Bronchial epithelial cell (primary cell): ENCODE results near the gene R3HDM2. TPM values are rescaled to one million over a fixed set of nuclear protein-coding genes. Genes with fewer than 3 reads are reported as not detected.

ENCODE experiments used
- DNase-seq: peaks from one replicate; pipeline ENCODE4 v3.0.0-alpha.2; 2010; ENCODE audit warnings: low read depth
- FAIRE-seq: peaks from 2 replicates; lab custom pipeline; 2011; peaks lifted over from hg19 to GRCh38; lab: Jason Lieb, UNC
- H3K27me3 ChIP-seq: 2 replicates; pipeline ENCODE4 v1.5.1; 2011; ENCODE audit warnings: low read length; ENCODE audit not compliant: control insufficient read depth, insufficient read depth
- H3K36me3 ChIP-seq: 2 replicates; pipeline ENCODE4 v1.5.1; 2011; ENCODE audit warnings: low read length; ENCODE audit not compliant: control insufficient read depth, insufficient read depth
- H3K4me3 ChIP-seq: 2 replicates; pipeline ENCODE4 v1.5.1; 2011; ENCODE audit warnings: mild to moderate bottlenecking, low read depth, low read length, control low read depth
- total RNA-seq: library from RNA; depleted of rRNA; stranded (reverse); fragments of >200 nt; gene quantifications from 2 replicates; pipeline ENCODE4 v1.2.1, GENCODE V29; 2014
- TF ChIP-seq, protein P1 (sequence below): IDR thresholded peaks from 2 replicates; pipeline ENCODE4 v1.5.1; 2011; ENCODE audit warnings: mild to moderate bottlenecking, moderate library complexity, low read length, control low read depth, inconsistent platforms; ENCODE audit not compliant: insufficient read depth, severe bottlenecking

Gene R3HDM2
- total RNA-seq, 1 donor from 2014 or later, result 5.5 TPM

DNA sequence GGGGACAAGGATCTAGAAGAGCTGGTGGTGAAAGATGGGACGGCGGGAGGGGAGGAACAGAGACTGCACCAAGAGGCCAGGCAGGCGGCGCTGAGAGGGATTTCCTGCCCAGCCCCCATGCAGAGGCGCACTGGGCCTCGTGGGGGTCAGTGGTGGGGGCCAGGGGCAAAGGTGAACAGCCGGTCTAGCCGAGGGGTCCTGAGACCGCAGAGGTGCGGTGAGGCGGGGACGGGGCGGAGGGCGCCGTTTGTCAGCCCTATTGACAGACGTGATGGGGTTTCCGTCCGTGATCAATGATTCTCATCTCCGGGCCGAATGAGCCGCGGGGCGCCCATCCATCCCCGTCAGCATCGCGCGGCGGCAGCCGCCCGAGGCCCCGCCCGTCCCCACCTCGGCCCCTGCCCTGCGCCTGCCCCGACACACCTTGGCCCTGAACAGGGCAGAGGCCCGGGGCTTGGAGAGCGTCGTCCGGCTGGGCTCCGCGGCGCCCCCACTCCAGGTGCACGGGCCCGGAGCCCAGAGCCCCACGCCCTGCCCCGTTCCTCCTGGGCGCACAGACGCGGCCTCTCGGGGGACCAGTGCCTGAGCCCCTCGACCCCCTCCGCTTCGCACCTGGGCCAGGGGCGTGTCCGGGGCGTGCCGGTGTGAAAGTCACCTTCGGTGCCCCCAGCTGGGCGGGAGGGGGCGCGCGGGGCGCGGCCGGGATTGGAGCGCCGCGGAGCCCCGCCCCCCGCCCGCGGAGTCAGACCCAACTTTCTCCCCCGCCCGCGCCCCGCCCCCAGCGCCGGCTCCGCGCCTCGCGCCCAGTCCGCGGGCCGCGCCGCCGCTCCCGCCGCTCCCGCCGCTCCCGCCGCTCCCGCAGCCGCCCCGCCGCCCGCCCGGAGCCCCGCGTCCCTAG, 214.6 kb downstream of the R3HDM2 start, which contains the start of gene NXPH4:
Gene NXPH4 (plus strand): TSS at position 781 of the 898 bp plus-strand sequence. CDS start 176 bp downstream, outside the sequence.
- FAIRE-seq, result no peak

DNA sequence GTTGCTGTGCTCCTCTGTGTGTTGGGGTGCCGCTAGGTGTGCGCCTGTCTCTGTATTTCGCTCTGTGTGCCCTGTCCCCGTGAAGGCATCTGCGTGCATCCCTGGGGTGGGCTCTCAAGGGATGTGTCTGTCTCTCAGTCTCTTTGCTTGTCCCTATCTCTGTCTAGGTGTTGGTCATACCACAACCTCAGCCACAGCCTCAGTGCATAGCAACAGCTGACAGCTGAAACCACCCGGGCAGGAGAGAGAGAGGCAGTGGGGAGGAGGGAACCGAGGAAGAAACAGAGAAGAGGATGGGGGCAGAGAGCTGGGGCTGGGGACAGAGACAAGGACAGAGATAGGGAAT, 215.2 kb downstream of the R3HDM2 start:
- FAIRE-seq (no peak), DNase-seq (no peak)
- Histone ChIP-seq H3K36me3 (peaks cover 9% of the 10 kb centered on the region), H3K4me3 (no peak overlapping the region), H3K27me3 (peaks cover 28% of the 10 kb centered on the region)
- TF ChIP-seq, protein P1, sequence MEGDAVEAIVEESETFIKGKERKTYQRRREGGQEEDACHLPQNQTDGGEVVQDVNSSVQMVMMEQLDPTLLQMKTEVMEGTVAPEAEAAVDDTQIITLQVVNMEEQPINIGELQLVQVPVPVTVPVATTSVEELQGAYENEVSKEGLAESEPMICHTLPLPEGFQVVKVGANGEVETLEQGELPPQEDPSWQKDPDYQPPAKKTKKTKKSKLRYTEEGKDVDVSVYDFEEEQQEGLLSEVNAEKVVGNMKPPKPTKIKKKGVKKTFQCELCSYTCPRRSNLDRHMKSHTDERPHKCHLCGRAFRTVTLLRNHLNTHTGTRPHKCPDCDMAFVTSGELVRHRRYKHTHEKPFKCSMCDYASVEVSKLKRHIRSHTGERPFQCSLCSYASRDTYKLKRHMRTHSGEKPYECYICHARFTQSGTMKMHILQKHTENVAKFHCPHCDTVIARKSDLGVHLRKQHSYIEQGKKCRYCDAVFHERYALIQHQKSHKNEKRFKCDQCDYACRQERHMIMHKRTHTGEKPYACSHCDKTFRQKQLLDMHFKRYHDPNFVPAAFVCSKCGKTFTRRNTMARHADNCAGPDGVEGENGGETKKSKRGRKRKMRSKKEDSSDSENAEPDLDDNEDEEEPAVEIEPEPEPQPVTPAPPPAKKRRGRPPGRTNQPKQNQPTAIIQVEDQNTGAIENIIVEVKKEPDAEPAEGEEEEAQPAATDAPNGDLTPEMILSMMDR, result no peak

More for the DNA sequence above, 214.6 kb downstream of the R3HDM2 start, which contains the start of gene NXPH4:
- peaks cover 8% of the 10 kb centered on the region for H3K36me3 ChIP-seq
- TF ChIP-seq, protein P1, result no peak
- DNase-seq, result no peak
- peak within 1 kb of the TSS; percentile 44 for H3K4me3 ChIP-seq
- H3K27me3 ChIP-seq, result peaks cover 34% of the 10 kb centered on the region

DNA sequence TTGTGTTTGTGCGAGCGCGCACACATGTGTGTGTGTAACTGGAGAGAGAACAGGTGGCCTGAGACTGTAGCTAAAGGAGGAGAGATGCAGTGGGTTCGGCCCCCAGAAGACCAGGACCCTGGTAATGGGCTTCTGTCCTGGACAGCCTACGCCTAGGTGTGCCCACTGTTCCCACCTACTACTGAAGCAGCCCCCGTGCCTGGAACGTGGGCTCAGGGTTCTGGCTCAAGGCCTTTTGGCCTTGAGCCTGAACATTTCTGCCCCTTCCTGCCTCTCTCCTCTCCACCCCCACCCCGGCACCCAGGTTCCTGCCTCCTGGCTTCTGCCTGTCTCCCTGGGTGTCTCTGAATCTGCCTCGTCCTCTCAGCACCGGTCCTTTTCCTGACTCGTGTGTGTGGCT, 215.8 kb downstream of the R3HDM2 start:
- H3K27me3 ChIP-seq, result peaks cover 25% of the 10 kb centered on the region
- FAIRE-seq (no peak), DNase-seq (no peak)
- TF ChIP-seq, protein P1, result no peak
- H3K36me3 ChIP-seq, result peaks cover 9% of the 10 kb centered on the region
- H3K4me3 ChIP-seq, result no peak overlapping the region

GRCh38 chr12:57214398-57214781, 216.5 kb downstream of the R3HDM2 start:
- H3K27me3 ChIP-seq, result peaks cover 19% of the 10 kb centered on the region
- peaks cover 9% of the 10 kb centered on the region for H3K36me3 ChIP-seq
- FAIRE-seq (no peak), DNase-seq (peak; percentile 44)
- no peak overlapping the region for H3K4me3 ChIP-seq
- TF ChIP-seq, protein P1, result peak; percentile 87

DNA sequence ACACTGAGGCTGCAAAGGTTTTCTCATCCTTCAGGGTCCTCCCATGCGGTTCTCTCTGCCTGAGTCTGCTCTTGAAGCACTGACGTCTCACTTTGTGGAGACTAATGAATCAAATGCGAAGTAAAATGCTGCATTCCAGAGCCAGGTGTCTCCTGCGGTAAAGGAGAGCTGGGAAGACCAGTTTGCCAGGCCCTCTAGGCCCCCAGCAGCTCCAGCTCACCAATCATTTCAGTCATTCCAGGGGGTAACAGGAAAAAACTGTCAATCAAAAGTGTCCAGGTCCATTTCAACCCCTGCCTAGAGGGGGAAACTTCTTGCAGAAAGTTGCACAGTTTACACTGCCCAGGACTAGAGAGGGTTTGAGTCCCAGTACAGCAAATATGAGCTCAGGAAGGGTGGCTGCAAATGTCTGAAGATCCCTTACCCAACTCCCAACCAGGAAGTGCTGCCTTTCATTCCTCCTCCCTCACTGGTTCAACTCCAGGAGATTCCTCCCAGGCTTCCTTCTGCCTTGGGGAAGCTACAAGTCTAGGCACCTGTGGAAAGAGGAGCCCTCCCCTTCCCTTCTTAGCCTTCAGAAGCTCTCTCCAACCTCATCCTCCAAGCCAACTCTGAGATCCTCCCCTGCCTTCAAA, 217.0 kb downstream of the R3HDM2 start:
- TF ChIP-seq, protein P1, result no peak
- no peak for FAIRE-seq
- H3K4me3 ChIP-seq, result no peak overlapping the region
- DNase-seq, result no peak
- peaks cover 11% of the 10 kb centered on the region for H3K36me3 ChIP-seq
- peaks cover 14% of the 10 kb centered on the region for H3K27me3 ChIP-seq
